K562 (cell line): Measurements from ENCODE around the gene SYNE2. TPM values are rescaled to one million over a fixed set of nuclear protein-coding genes. Genes with fewer than 3 reads are reported as not detected.

Experiments
- ATAC-seq: fragments of 200-7000 bp; cut with Tn5 transposase; 3 replicates; pipeline ENCODE4 v1.9.1; 2020; ENCODE audit warnings: moderate library complexity
- BruUV-seq: library from RNA; stranded (reverse); fragments of 400-500 nt; replicated peaks from 2 replicates; lab custom pipeline; 2021; lab: Mats Ljungman, UMichigan
- CTCF ChIA-PET: fragments of 300-600 bp; formaldehyde crosslinking; extraction: SDS; loops from one replicate; lab custom pipeline; 2021; ENCODE audit warnings: low intra/inter-chr PET ratio; lab: Yijun Ruan, JAX
- POLR2A ChIA-PET: fragments of 300-600, 350-650 bp; sonication (Branson Sonifier 250); formaldehyde crosslinking; extraction: SDS; loops from one replicate; lab custom pipeline; 2021; ENCODE audit warnings: antibody characterized with exemption, inconsistent platforms; lab: Yijun Ruan, JAX
- DNase-seq, 4 experiments: peaks; one replicate each; pipeline versions ENCODE4 v3.0.0 to v3.0.0-alpha.2; 2011 to 2018; ENCODE audit warnings: low spot score in 3 of 4, mixed read lengths in 3 of 4; ENCODE audit errors: extremely low read depth in 1 of 4
- FAIRE-seq: peaks from 2 replicates; lab custom pipeline; 2011; peaks lifted over from hg19 to GRCh38; lab: Jason Lieb, UNC
- H2AFZ ChIP-seq: 2 replicates; pipeline ENCODE4 v1.6.0; 2011; ENCODE audit warnings: low read depth, low read length, control low read depth, inconsistent platforms
- H3K27ac ChIP-seq: fragments of 200-600 bp; 3 replicates; pipeline ENCODE4 v1.8.0; 2011; ENCODE audit warnings: low read depth, mild to moderate bottlenecking, control low read depth, inconsistent platforms, low read length, moderate library complexity, mixed read lengths; ENCODE audit errors: extremely low read depth
- H3K27me3 ChIP-seq, 2 experiments: fragments of 300-600 bp in 1 of 2; 2 replicates in 1 of 2; 3 replicates in 1 of 2; pipeline versions ENCODE4 v1.6.0 to v1.8.0; 2011; ENCODE audit warnings: inconsistent platforms in 2 of 2, low read length in 2 of 2, mild to moderate bottlenecking in 1 of 2, mixed read lengths in 1 of 2, moderate library complexity in 1 of 2; ENCODE audit not compliant: control insufficient read depth in 2 of 2, insufficient read depth in 2 of 2
- H3K36me3 ChIP-seq: fragments of 300-600 bp; 3 replicates; pipeline ENCODE4 v1.8.0; 2011; ENCODE audit warnings: mild to moderate bottlenecking, low read length, inconsistent platforms; ENCODE audit not compliant: control insufficient read depth, insufficient read depth
- H3K4me1 ChIP-seq, 2 experiments: fragments of 200-600 bp in 1 of 2; replicated peaks in 1 of 2; 2 replicates in 1 of 2; 3 replicates in 1 of 2; pipeline versions ENCODE4 v1.5.1 to v1.8.0; 2011; ENCODE audit warnings: inconsistent platforms in 2 of 2, low read length in 2 of 2, mild to moderate bottlenecking in 1 of 2, mixed read lengths in 1 of 2, moderate library complexity in 1 of 2; ENCODE audit not compliant: control insufficient read depth in 2 of 2, insufficient read depth in 2 of 2
- H3K4me2 ChIP-seq: 2 replicates; pipeline ENCODE4 v1.6.1; 2011; ENCODE audit warnings: low read length, control low read depth, inconsistent platforms, mixed read lengths; ENCODE audit not compliant: insufficient read depth
- H3K4me3 ChIP-seq: fragments of 200-600 bp; sonication (generic), shearing (Covaris generic); 2 replicates; pipeline ENCODE4 v1.5.1; 2016; ENCODE audit warnings: control low read depth, inconsistent platforms
- H3K79me2 ChIP-seq: fragments of 200-600 bp; 3 replicates; pipeline ENCODE4 v1.8.0; 2011; ENCODE audit warnings: low read length, inconsistent platforms; ENCODE audit not compliant: control insufficient read depth, insufficient read depth
- H3K9ac ChIP-seq, 2 experiments: 2 replicates each; pipeline versions ENCODE4 v1.6.0 to v1.6.1; 2011; ENCODE audit warnings: low read depth in 2 of 2, low read length in 2 of 2, control low read depth in 1 of 2, inconsistent platforms in 1 of 2, mild to moderate bottlenecking in 1 of 2, mixed read lengths in 1 of 2; ENCODE audit not compliant: insufficient read depth in 1 of 2
- H3K9me1 ChIP-seq: one replicate; pipeline ENCODE4 v1.6.0; 2011; ENCODE audit warnings: inconsistent platforms, mild to moderate bottlenecking, low read length, moderate library complexity; ENCODE audit not compliant: control insufficient read depth, insufficient read depth
- H3K9me3 ChIP-seq: replicated peaks from 2 replicates; pipeline ENCODE4 v1.5.1; 2011; ENCODE audit warnings: low read depth, low read length, inconsistent platforms; ENCODE audit not compliant: control insufficient read depth, insufficient read depth
- H4K20me1 ChIP-seq: replicated peaks from 2 replicates; pipeline ENCODE4 v1.6.1; 2011; ENCODE audit warnings: low read length, inconsistent platforms, mixed read lengths; ENCODE audit not compliant: control insufficient read depth, insufficient read depth
- ATF1 ChIP-seq, 2 experiments: fragments of 450-650 bp in 1 of 2; IDR thresholded peaks; 2 replicates each; pipeline ENCODE4 v1.6.1; 2016; ENCODE audit warnings: missing compliant biosample characterization in 1 of 2, missing genetic modification characterization in 1 of 2
- CBFB ChIP-seq: sonication (generic); formaldehyde crosslinking; IDR thresholded peaks from 2 replicates; pipeline ENCODE4 v1.4.0; 2020; ENCODE audit warnings: mild to moderate bottlenecking, missing genetic modification reagents
- CREB1 ChIP-seq, 2 experiments: sonication (generic) in 1 of 2; formaldehyde crosslinking in 1 of 2; IDR thresholded peaks; 2 replicates each; pipeline versions ENCODE4 v1.6.1 to v1.8.0; 2012 to 2022; ENCODE audit warnings: inconsistent platforms in 1 of 2, mild to moderate bottlenecking in 1 of 2, missing genetic modification reagents in 1 of 2, moderate library complexity in 1 of 2
- MEIS2 ChIP-seq: fragments of 450-650 bp; IDR thresholded peaks from 2 replicates; pipeline ENCODE4 v1.6.1; 2014; ENCODE audit warnings: mild to moderate bottlenecking; ENCODE audit not compliant: partially characterized antibody
- NFYB ChIP-seq: IDR thresholded peaks from 2 replicates; pipeline ENCODE4 v1.6.1; 2011; ENCODE audit warnings: mild to moderate bottlenecking, moderate library complexity; ENCODE audit not compliant: insufficient read length; ENCODE audit errors: extremely low read depth
- PPARD ChIP-seq: fragments of 250-450 bp; sonication (Bioruptor Pico); IDR thresholded peaks from 2 replicates; pipeline ENCODE4 v1.8.0; 2022; ENCODE audit warnings: inconsistent platforms, mild to moderate bottlenecking, moderate library complexity
- RAD51 ChIP-seq: fragments of 450-650 bp; IDR thresholded peaks from 2 replicates; pipeline ENCODE4 v1.7.1; 2016; ENCODE audit warnings: low read depth, mild to moderate bottlenecking, borderline replicate concordance
- RFX1 ChIP-seq: fragments of 450-650 bp; IDR thresholded peaks from 2 replicates; pipeline ENCODE4 v1.6.1; 2016; ENCODE audit warnings: mild to moderate bottlenecking, moderate library complexity
- SRSF9 ChIP-seq: fragments of 200-400 bp; formaldehyde crosslinking; IDR thresholded peaks from 2 replicates; pipeline ENCODE4 v1.6.1; 2017; ENCODE audit warnings: low read depth, low read length, borderline replicate concordance
- THAP12 ChIP-seq: fragments of 250-450 bp; sonication (Bioruptor Pico); IDR thresholded peaks from 2 replicates; pipeline ENCODE4 v1.9.0; 2021; ENCODE audit warnings: mild to moderate bottlenecking, inconsistent platforms
- ZFP91 ChIP-seq: sonication (generic); formaldehyde crosslinking; IDR thresholded peaks from 2 replicates; pipeline ENCODE4 v1.8.0; 2022; ENCODE audit warnings: mild to moderate bottlenecking, missing genetic modification reagents
- ZNF174 ChIP-seq: fragments of 250-450 bp; sonication (Bioruptor Pico); IDR thresholded peaks from 2 replicates; pipeline ENCODE4 v1.4.0; 2020; ENCODE audit warnings: mild to moderate bottlenecking
- ZNF224 ChIP-seq: sonication (generic); formaldehyde crosslinking; IDR thresholded peaks from 2 replicates; pipeline ENCODE4 v1.8.0; 2022; ENCODE audit warnings: mild to moderate bottlenecking, missing genetic modification reagents
- ZNF561 ChIP-seq: fragments of 450-650 bp; formaldehyde crosslinking; conservative IDR thresholded peaks from 2 replicates; pipeline ENCODE4 v1.4.0; 2020; ENCODE audit warnings: mild to moderate bottlenecking, moderate library complexity
- WGBS: fragments of 100-300 bp; shearing (Covaris generic); methylation state at CpG from one replicate; pipeline ENCODE4 v1.1.6; 2016; ENCODE audit warnings: low coverage, mixed read lengths; ENCODE audit not compliant: insufficient coverage; ENCODE audit errors: missing lambda C conversion rate; 5-methylcytosine and 5-hydroxymethylcytosine counted together
- in situ Hi-C: fragments of 300-500 bp; cut with MboI; formaldehyde crosslinking; loops from 4 replicates; pipeline ENCODE4 v1.15.0; 2018; ENCODE audit warnings: inconsistent platforms, mixed read lengths
- intact Hi-C: fragments of 100-400 bp; cut with micrococcal nuclease; formaldehyde crosslinking; loops from 2 replicates; pipeline ENCODE4 v1.14.2; 2022
- polyA plus RNA-seq, 8 experiments: library from polyadenylated mRNA; depleted of rRNA in 4 of 8; stranded (reverse) in 5 of 8; unstranded in 3 of 8; fragments of >200 nt; fragmentation: Nextera tagmentation in 2 of 8; fragmentation: Illumina TruSeq in 1 of 8; extraction: Ambion mirVana in 2 of 8; extraction: Trizol in 1 of 8; gene quantifications; 2 replicates each; pipeline versions ENCODE4 v1.2.1 to v1.2.3, GENCODE V29; 2011 to 2014; ENCODE audit warnings: inconsistent platforms in 1 of 8, missing spikeins in 1 of 8
- total RNA-seq, 7 experiments: library from RNA; depleted of rRNA in 6 of 7; stranded (reverse); fragments of >200 nt in 6 of 7; fragmentation: Illumina TruSeq in 2 of 7; extraction: Trizol in 2 of 7; gene quantifications; 2 replicates each; pipeline versions ENCODE4 v1.2.1 to v1.2.3, GENCODE V29; 2011 to 2021; ENCODE audit warnings: low replicate concordance in 1 of 7
- TF ChIP-seq, protein P1 (sequence below), 2 experiments: fragments of 250-450 bp in 1 of 2; fragments of 450-650 bp in 1 of 2; sonication (Bioruptor Pico) in 1 of 2; IDR thresholded peaks; 2 replicates each; pipeline versions ENCODE4 v1.6.1 to v1.8.0; 2016 to 2021; ENCODE audit warnings: mild to moderate bottlenecking in 2 of 2, moderate library complexity in 2 of 2, missing compliant biosample characterization in 1 of 2, missing genetic modification characterization in 1 of 2
- TF ChIP-seq, protein P2 (sequence below): fragments of 250-450 bp; sonication (Bioruptor Pico); IDR thresholded peaks from 2 replicates; pipeline ENCODE4 v1.8.0; 2022; ENCODE audit warnings: moderate library complexity, mild to moderate bottlenecking, inconsistent platforms

Gene SYNE2
- total and polyA plus RNA-seq, 9 of the 15 experiments (the other 6 are each of a cell fraction or from before 2014, with no cell fraction given) = 0.06 to 0.53 (median 0.11) TPM

DNA sequence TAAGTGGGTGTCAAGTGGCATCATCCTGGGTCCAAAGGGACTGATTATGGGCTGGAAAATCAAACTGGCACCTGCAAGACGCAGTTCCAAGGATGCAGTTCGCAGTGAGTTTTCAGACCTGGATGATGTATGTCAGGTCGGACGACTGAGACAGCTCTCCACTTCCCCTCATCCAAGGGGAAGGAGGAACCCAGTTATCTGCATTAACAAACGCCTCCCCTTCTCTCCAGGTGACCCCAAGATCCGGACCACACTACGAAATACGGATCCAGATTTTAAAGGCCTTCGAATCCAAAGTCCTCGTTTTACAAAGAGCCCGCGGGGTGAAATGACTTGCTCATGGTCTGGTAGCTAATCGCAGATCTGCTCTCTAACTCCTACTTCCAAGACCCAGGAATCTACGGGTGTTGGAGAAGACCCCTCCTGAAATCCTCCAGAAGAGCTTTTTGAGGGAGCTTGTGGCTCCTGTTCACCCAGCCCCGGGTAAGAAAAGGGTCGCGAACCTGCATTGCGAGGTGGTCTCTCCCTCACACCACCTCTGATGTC lies 460 bp upstream of the SYNE2 start:
- no peak overlapping the region for H2AFZ ChIP-seq
- DNase-seq (no peak), ATAC-seq (peak; percentile 11; the same call in 1 of the 3 replicates), FAIRE-seq (no peak)
- H3K4me3 ChIP-seq = peak overlapping the region; percentile 42; the same call in 1 of the 2 replicates
- H3K27me3 ChIP-seq = peaks cover 8 to 14% of the 10 kb centered on the region in 2 experiments; a peak in 4 of 5 replicates
- no peak overlapping the region for H3K27ac ChIP-seq
- no TSS peak for BruUV-seq
- in situ Hi-C loops (no loop called here), intact Hi-C loops (no loop called here)
- peak overlapping the region; percentile 53 for H3K4me2 ChIP-seq
- H3K9me3 ChIP-seq = no peaks in the 10 kb centered on the region
- WGBS = 13% methylated on average over 18 of the region's 18 CpGs
- peaks cover 0 to 13% of the 10 kb centered on the region in 2 experiments; a peak in 2 of 5 replicates for H3K4me1 ChIP-seq
- no peak overlapping the region for H3K9ac ChIP-seq
- CTCF ChIA-PET = no interaction called here
- H4K20me1 ChIP-seq = no peaks in the 10 kb centered on the region
- POLR2A ChIA-PET = interaction anchor here (0.7 kb wide), 1 partner anchor 35 kb away, joined by 5 read pairs; no protein-coding TSS in a partner anchor
- H3K9me1 ChIP-seq = no peaks in the 10 kb centered on the region
- no peaks in the 10 kb centered on the region for H3K36me3 ChIP-seq
- H3K79me2 ChIP-seq = no peaks in the 10 kb centered on the region
- no peak for TF ChIP-seq RFX1
- TF ChIP-seq ATF1 (CRISPR knock-in tag; IDR thresholded peaks at IDR 0.05) = no peak
- no peak for TF ChIP-seq ATF1 (tag; IDR thresholded peaks at IDR 0.05)
- TF ChIP-seq MEIS2 = no peak
- TF ChIP-seq PPARD (CRISPR knock-in tag) = no peak
- no peak for TF ChIP-seq ZNF174 (CRISPR knock-in tag)
- TF ChIP-seq, protein P1, sequence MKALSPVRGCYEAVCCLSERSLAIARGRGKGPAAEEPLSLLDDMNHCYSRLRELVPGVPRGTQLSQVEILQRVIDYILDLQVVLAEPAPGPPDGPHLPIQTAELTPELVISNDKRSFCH (CRISPR knock-in tag; IDR thresholded peaks at IDR 0.05) = no peak
- TF ChIP-seq, protein P1 (tag; IDR thresholded peaks at IDR 0.05) = no peak
- no peak for TF ChIP-seq THAP12 (CRISPR knock-in tag)
- TF ChIP-seq, protein P2, sequence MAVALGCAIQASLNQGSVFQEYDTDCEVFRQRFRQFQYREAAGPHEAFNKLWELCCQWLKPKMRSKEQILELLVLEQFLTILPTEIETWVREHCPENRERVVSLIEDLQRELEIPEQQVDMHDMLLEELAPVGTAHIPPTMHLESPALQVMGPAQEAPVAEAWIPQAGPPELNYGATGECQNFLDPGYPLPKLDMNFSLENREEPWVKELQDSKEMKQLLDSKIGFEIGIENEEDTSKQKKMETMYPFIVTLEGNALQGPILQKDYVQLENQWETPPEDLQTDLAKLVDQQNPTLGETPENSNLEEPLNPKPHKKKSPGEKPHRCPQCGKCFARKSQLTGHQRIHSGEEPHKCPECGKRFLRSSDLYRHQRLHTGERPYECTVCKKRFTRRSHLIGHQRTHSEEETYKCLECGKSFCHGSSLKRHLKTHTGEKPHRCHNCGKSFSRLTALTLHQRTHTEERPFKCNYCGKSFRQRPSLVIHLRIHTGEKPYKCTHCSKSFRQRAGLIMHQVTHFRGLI (CRISPR knock-in tag) = no peak
- no peak for TF ChIP-seq RAD51
- TF ChIP-seq CREB1 (IDR thresholded peaks at IDR 0.05) = no peak
- TF ChIP-seq CREB1 (CRISPR knock-in tag; IDR thresholded peaks at IDR 0.05) = no peak
- TF ChIP-seq SRSF9 = no peak
- TF ChIP-seq ZFP91 (CRISPR knock-in tag) = no peak
- TF ChIP-seq ZNF561 (CRISPR knock-in tag) = no peak
- TF ChIP-seq ZNF224 (CRISPR knock-in tag) = no peak
- TF ChIP-seq NFYB = no peak
- TF ChIP-seq CBFB = no peak
